SK-N-SH treated with all-trans-retinoic acid at 6 μM for 48 hours (cell line): ENCODE data around the gene LILRB5.
A peak's percentile ranks its signal among the peaks of the same experiment; 100 is the strongest.
"Not testable (repeated sequence)": the region's sequence is repeated elsewhere in the genome, so short reads cannot be mapped to it uniquely, and the experiment has no call there.

Source experiments
- ATAC-seq: fragments of 200-7000 bp; cut with Tn5 transposase; 3 replicates; pipeline ENCODE4 v1.9.1; 2020; ENCODE audit warnings: mild to moderate bottlenecking, moderate library complexity
- ARNTL ChIP-seq: fragments of 450-650 bp; formaldehyde crosslinking; IDR thresholded peaks from 2 replicates; pipeline ENCODE4 v1.5.0; 2020; ENCODE audit warnings: low read depth, mild to moderate bottlenecking, moderate library complexity, borderline replicate concordance
- BACH2 ChIP-seq: fragments of 250-450 bp; sonication (Bioruptor Pico); IDR thresholded peaks from 2 replicates; pipeline ENCODE4 v1.9.0; 2021; ENCODE audit warnings: mild to moderate bottlenecking, borderline replicate concordance
- CREB5 ChIP-seq: fragments of 250-450 bp; sonication (Bioruptor Pico); IDR thresholded peaks from 2 replicates; pipeline ENCODE4 v1.5.1; 2020; ENCODE audit warnings: low read depth, mild to moderate bottlenecking, moderate library complexity
- CSRNP3 ChIP-seq: fragments of 250-450 bp; sonication (Bioruptor Pico); IDR thresholded peaks from 2 replicates; pipeline ENCODE4 v1.5.1; 2021; ENCODE audit warnings: mild to moderate bottlenecking, moderate library complexity
- ESRRG ChIP-seq: fragments of 250-450 bp; sonication (Bioruptor Pico); IDR thresholded peaks from 2 replicates; pipeline ENCODE4 v1.6.1; 2021; ENCODE audit warnings: mild to moderate bottlenecking
- GLIS3 ChIP-seq: fragments of 250-450 bp; sonication (Bioruptor Pico); IDR thresholded peaks from 2 replicates; pipeline ENCODE4 v1.5.0; 2020; ENCODE audit warnings: mild to moderate bottlenecking, moderate library complexity
- ISL1 ChIP-seq: fragments of 250-450 bp; sonication (Bioruptor Pico); IDR thresholded peaks from 2 replicates; pipeline ENCODE4 v2.1.2; 2022; ENCODE audit warnings: mild to moderate bottlenecking, moderate library complexity
- OSR1 ChIP-seq: fragments of 250-450 bp; sonication (Bioruptor Pico); IDR thresholded peaks from 2 replicates; pipeline ENCODE4 v1.8.0; 2022; ENCODE audit warnings: moderate library complexity, mild to moderate bottlenecking, inconsistent platforms
- PATZ1 ChIP-seq: fragments of 250-450 bp; sonication (Bioruptor Pico); IDR thresholded peaks from 2 replicates; pipeline ENCODE4 v1.8.0; 2020; ENCODE audit warnings: mild to moderate bottlenecking, moderate library complexity, borderline replicate concordance
- POU6F1 ChIP-seq: fragments of 250-450 bp; sonication (Bioruptor Pico); IDR thresholded peaks from 2 replicates; pipeline ENCODE4 v1.8.0; 2021; ENCODE audit warnings: low read depth, mild to moderate bottlenecking, moderate library complexity, borderline replicate concordance
- PPARA ChIP-seq: fragments of 250-450 bp; sonication (Bioruptor Pico); IDR thresholded peaks from 2 replicates; pipeline ENCODE4 v1.5.0; 2020; ENCODE audit warnings: mild to moderate bottlenecking, borderline replicate concordance
- RARB ChIP-seq: fragments of 250-450 bp; sonication (Bioruptor Pico); IDR thresholded peaks from 2 replicates; pipeline ENCODE4 v1.8.0; 2021; ENCODE audit warnings: mild to moderate bottlenecking, moderate library complexity
- SNAI2 ChIP-seq: fragments of 250-450 bp; sonication (Bioruptor Pico); IDR thresholded peaks from 2 replicates; pipeline ENCODE4 v1.5.0; 2020; ENCODE audit warnings: mild to moderate bottlenecking, moderate library complexity
- TOX ChIP-seq: fragments of 250-450 bp; sonication (Bioruptor Pico); IDR thresholded peaks from 2 replicates; pipeline ENCODE4 v1.8.0; 2021; ENCODE audit warnings: mild to moderate bottlenecking, moderate library complexity, borderline replicate concordance
- TSHZ2 ChIP-seq: fragments of 250-450 bp; sonication (Bioruptor Pico); IDR thresholded peaks from 2 replicates; pipeline ENCODE4 v1.5.0; 2020; ENCODE audit warnings: mild to moderate bottlenecking, moderate library complexity
- ZC3H10 ChIP-seq: fragments of 250-450 bp; sonication (Bioruptor Pico); IDR thresholded peaks from 2 replicates; pipeline ENCODE4 v1.5.1; 2021; ENCODE audit warnings: mild to moderate bottlenecking, moderate library complexity
- ZFP3 ChIP-seq: fragments of 250-450 bp; sonication (Bioruptor Pico); IDR thresholded peaks from 2 replicates; pipeline ENCODE4 v1.5.0; 2020; ENCODE audit warnings: mild to moderate bottlenecking, moderate library complexity
- ZFP30 ChIP-seq: fragments of 450-650 bp; formaldehyde crosslinking; IDR thresholded peaks from 2 replicates; pipeline ENCODE4 v1.5.0; 2022; ENCODE audit warnings: mild to moderate bottlenecking, moderate library complexity
- ZNF565 ChIP-seq: fragments of 450-650 bp; formaldehyde crosslinking; conservative IDR thresholded peaks from 2 replicates; pipeline ENCODE4 v1.5.0; 2020; ENCODE audit warnings: low read depth, mild to moderate bottlenecking, moderate library complexity
- ZNF8 ChIP-seq: fragments of 450-650 bp; formaldehyde crosslinking; IDR thresholded peaks from 2 replicates; pipeline ENCODE4 v1.5.0; 2020; ENCODE audit warnings: mild to moderate bottlenecking, moderate library complexity

LILRB5 gene

GRCh38 chr19:54233941-54234340 lies 23.1 kb downstream of the LILRB5 start (continued):
- TF ChIP-seq CSRNP3 (CRISPR knock-in tag) = no peak
- no peak for TF ChIP-seq ISL1 (CRISPR knock-in tag)
- TF ChIP-seq CREB5 = no peak
- TF ChIP-seq, all 23 proteins: peak for 0

GRCh38 chr19:54231077-54231931 lies 25.8 kb downstream of the LILRB5 start:
- TF ChIP-seq ZNF8 (no peak), RARB (CRISPR knock-in tag) (no peak), PATZ1 (no peak), SNAI2 (CRISPR knock-in tag) (no peak)
- ATAC-seq = peak; percentile 99

- ATAC-seq = no peak
- TF ChIP-seq GLIS3 (CRISPR knock-in tag) (no peak), TOX (CRISPR knock-in tag) (no peak), PPARA (CRISPR knock-in tag) (no peak), ZNF565 (CRISPR knock-in tag) (no peak), OSR1 (CRISPR knock-in tag) (no peak), ZNF8 (no peak), POU6F1 (no peak), ISL1 (CRISPR knock-in tag) (no peak), SNAI2 (CRISPR knock-in tag) (no peak), BACH2 (CRISPR knock-in tag) (no peak)
Observed at GRCh38 chr19:54230031-54230430, 27.0 kb downstream of the LILRB5 start.

- no peak for TF ChIP-seq ESRRG (CRISPR knock-in tag)
- no peak for TF ChIP-seq ARNTL (CRISPR knock-in tag)
- no peak for TF ChIP-seq ZC3H10
- no peak for TF ChIP-seq ZFP30 (CRISPR knock-in tag)
- no peak for TF ChIP-seq BACH2 (CRISPR knock-in tag)
- no peak for TF ChIP-seq TSHZ2 (CRISPR knock-in tag)
- TF ChIP-seq ZFP3 (CRISPR knock-in tag) = no peak
- ATAC-seq = no peak
Observed at GRCh38 chr19:54229146-54229545, 27.9 kb downstream of the LILRB5 start.

- not testable (repeated sequence) for ATAC-seq
Observed at GRCh38 chr19:54224619-54225018, 32.5 kb downstream of the LILRB5 start.

- ATAC-seq = peak; percentile 9
Observed at GRCh38 chr19:54223937-54224281, 33.2 kb downstream of the LILRB5 start.

- peak; percentile 33 for ATAC-seq
Observed at GRCh38 chr19:54223277-54223936, 33.7 kb downstream of the LILRB5 start.

- peak; percentile 28 for ATAC-seq
Observed at GRCh38 chr19:54222474-54223276, 34.4 kb downstream of the LILRB5 start, which contains the start of gene LILRB3. Gene LILRB3 (minus strand): TSS chr19:54223007. CDS start chr19:54222976, 31 bp downstream.
